DLD1 (cell line): ENCODE results near the gene PCDHB7.
"Not testable (repeated sequence)": the region's sequence is repeated elsewhere in the genome, so short reads cannot be mapped to it uniquely, and the experiment has no call there.

ENCODE experiments used
- in situ Hi-C: cut with HindIII; loops from 2 replicates; pipeline ENCODE4 v1.10.0; 2017; ENCODE audit warnings: low sequenced_read_pairs

PCDHB7 gene

DNA sequence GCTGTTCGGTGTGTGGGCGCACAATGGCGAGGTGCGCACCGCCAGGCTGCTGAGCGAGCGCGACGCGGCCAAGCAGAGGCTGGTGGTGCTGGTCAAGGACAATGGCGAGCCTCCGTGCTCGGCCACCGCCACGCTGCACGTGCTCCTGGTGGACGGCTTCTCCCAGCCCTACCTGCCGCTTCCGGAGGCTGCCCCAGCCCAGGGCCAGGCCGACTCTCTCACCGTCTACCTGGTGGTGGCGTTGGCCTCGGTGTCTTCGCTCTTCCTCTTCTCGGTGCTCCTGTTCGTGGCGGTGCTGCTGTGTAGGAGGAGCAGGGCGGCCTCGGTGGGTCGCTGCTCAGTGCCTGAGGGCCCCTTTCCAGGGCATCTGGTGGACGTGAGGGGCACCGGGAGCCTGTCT lies 7.4 kb downstream of the PCDHB7 start:
- in situ Hi-C loops = not testable (repeated sequence)

DNA sequence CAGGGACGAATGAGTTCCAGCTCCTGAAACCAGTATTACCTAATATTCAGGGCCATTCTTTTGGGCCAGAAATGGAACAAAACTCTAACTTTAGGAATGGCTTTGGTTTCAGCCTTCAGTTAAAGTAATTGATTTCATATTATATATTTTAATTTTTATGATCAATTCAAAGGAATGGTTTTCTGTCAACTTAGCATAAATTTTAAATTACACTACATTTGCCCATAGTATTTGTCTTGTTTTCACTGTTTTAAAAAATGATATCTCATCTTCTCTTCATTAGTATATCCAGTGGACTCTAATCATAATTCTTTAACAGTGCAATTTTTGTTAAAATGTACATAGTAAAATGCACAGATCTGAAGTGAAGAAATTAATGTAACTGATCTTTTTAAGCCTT lies 7.9 kb downstream of the PCDHB7 start:
- in situ Hi-C loops = no loop called here

DNA sequence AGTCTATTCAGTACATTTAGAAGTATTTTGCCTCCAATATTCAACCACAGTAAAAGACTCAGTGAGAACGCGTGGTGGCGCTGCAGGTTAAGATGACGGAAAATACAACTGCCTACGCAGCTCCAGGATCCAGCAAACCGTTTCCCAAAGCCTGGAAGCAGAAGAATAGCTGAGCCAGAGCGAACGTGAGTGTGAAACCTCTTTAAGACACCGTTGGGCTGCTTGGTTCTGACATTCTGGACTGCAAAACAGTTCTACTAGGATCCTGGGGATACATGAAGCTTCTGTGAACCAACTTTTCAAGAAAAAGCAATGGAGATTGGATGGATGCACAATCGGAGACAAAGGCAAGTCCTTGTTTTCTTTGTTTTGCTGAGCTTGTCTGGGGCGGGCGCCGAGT lies 9.8 kb downstream of the PCDHB7 start, which contains the start of gene PCDHB16:
Gene PCDHB16 (plus strand): TSS at position 140 of the 400 bp plus-strand sequence. CDS start 173 bp downstream, at position 313.
- in situ Hi-C loops = no loop called here

DNA sequence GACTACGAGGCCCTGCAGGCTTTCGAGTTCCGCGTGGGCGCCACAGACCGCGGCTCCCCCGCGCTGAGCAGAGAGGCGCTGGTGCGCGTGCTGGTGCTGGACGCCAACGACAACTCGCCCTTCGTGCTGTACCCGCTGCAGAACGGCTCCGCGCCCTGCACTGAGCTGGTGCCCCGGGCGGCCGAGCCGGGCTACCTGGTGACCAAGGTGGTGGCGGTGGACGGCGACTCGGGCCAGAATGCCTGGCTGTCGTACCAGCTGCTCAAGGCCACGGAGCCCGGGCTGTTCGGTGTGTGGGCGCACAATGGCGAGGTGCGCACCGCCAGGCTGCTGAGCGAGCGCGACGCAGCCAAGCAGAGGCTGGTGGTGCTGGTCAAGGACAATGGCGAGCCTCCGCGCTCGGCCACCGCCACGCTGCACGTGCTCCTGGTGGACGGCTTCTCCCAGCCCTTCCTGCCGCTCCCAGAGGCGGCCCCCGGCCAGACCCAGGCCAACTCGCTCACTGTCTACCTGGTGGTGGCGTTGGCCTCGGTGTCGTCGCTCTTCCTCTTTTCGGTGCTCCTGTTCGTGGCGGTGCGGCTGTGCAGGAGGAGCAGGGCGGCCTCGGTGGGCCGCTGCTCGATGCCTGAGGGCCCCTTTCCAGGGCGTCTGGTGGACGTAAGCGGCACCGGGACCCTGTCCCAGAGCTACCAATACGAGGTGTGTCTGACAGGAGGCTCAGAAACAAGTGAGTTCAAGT lies 11.8 kb downstream of the PCDHB7 start:
- in situ Hi-C loops = not testable (repeated sequence)

DNA sequence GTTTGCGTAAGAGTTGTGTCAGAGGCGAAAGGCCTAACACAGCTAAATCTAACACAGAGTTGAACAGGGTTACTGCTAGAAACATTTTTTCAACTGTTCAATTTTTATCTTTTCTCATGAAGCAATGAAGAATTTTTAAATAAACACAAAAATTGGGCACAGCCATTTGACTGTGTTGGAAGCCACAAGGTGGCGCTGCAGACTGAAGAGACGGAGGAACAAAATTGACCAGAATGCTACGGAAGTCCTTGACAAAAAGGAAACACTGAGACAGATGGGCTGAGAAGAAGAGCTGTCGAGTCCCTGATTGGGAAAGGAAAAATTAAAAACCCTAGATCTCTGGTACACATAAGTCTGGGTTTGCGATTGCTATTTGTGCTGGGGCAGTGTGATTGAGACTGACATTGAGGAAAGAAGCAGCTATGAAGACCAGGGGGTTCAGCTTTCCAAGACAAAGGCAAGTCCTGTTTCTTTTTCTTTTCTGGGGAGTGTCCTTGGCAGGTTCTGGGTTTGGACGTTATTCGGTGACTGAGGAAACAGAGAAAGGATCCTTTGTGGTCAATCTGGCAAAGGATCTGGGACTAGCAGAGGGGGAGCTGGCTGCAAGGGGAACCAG lies 14.6 kb downstream of the PCDHB7 start, which contains the start of gene PCDHB9:
Gene PCDHB9 (plus strand): TSS at position 265 of the 616 bp plus-strand sequence. CDS start 158 bp downstream, at position 423.
- in situ Hi-C loops = no loop called here

DNA sequence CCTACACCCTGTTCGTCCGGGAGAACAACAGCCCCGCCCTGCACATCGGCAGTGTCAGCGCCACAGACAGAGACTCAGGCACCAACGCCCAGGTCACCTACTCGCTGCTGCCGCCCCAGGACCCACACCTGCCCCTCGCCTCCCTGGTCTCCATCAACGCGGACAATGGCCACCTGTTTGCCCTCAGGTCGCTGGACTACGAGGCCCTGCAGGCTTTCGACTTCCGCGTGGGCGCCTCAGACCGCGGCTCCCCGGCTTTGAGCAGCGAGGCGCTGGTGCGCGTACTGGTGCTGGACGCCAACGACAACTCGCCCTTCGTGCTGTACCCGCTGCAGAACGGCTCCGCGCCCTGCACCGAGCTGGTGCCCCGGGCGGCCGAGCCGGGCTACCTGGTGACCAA lies 16.2 kb downstream of the PCDHB7 start:
- in situ Hi-C loops = not testable (repeated sequence)

DNA sequence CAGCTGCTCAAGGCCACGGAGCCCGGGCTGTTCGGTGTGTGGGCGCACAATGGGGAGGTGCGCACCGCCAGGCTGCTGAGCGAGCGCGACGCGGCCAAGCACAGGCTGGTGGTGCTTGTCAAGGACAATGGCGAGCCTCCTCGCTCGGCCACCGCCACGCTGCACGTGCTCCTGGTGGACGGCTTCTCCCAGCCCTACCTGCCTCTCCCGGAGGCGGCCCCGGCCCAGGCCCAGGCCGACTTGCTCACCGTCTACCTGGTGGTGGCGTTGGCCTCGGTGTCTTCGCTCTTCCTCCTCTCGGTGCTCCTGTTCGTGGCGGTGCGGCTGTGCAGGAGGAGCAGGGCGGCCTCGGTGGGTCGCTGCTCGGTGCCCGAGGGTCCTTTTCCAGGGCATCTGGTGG lies 16.7 kb downstream of the PCDHB7 start:
- in situ Hi-C loops = not testable (repeated sequence)

DNA sequence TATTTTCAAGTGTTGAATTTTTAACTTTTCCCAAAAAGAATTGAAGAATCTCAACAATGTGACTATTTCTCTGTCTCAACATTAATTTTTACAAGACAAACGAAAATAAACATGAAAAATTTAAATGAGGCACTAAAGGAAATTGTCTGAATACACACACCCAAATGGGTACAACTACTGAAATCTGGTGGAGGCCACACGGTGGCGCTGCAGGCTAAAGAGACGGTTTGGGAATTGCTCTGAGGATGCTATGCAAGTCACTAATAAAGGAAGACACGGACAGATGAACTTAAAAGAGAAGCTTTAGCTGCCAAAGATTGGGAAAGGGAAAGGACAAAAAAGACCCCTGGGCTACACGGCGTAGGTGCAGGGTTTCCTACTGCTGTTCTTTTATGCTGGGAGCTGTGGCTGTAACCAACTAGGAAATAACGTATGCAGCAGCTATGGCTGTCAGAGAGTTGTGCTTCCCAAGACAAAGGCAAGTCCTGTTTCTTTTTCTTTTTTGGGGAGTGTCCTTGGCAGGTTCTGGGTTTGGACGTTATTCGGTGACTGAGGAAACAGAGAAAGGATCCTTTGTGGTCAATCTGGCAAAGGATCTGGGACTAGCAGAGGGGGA lies 19.8 kb downstream of the PCDHB7 start, which contains the start of gene PCDHB10:
Gene PCDHB10 (plus strand): TSS at position 244 of the 616 bp plus-strand sequence. CDS start 200 bp downstream, at position 444.
- in situ Hi-C loops = no loop called here

DNA sequence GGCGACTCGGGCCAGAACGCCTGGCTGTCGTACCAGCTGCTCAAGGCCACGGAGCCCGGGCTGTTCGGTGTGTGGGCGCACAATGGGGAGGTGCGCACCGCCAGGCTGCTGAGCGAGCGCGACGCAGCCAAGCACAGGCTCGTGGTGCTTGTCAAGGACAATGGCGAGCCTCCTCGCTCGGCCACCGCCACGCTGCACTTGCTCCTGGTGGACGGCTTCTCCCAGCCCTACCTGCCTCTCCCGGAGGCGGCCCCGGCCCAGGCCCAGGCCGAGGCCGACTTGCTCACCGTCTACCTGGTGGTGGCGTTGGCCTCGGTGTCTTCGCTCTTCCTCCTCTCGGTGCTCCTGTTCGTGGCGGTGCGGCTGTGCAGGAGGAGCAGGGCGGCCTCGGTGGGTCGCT lies 21.9 kb downstream of the PCDHB7 start:
- in situ Hi-C loops = not testable (repeated sequence)

DNA sequence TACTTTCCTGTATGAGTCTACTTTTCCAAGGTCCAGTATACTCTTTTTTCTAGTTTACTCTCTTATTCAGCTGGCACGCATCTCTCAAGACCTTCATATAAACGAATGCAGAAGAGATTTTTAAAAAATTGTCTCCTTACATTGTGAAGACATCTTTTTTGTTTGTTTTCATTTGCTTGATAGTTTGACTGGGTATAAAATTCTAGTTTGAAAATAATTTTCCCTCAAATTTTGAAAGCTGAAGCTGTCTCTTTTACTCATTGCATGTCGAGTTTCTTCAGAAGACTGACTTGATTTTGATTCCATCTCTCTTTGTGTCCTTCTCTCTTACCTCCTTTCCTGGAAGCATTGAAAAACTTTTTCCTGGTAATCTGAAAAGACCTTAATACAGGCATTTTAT lies 23.9 kb downstream of the PCDHB7 start:
- in situ Hi-C loops = no loop called here

DNA sequence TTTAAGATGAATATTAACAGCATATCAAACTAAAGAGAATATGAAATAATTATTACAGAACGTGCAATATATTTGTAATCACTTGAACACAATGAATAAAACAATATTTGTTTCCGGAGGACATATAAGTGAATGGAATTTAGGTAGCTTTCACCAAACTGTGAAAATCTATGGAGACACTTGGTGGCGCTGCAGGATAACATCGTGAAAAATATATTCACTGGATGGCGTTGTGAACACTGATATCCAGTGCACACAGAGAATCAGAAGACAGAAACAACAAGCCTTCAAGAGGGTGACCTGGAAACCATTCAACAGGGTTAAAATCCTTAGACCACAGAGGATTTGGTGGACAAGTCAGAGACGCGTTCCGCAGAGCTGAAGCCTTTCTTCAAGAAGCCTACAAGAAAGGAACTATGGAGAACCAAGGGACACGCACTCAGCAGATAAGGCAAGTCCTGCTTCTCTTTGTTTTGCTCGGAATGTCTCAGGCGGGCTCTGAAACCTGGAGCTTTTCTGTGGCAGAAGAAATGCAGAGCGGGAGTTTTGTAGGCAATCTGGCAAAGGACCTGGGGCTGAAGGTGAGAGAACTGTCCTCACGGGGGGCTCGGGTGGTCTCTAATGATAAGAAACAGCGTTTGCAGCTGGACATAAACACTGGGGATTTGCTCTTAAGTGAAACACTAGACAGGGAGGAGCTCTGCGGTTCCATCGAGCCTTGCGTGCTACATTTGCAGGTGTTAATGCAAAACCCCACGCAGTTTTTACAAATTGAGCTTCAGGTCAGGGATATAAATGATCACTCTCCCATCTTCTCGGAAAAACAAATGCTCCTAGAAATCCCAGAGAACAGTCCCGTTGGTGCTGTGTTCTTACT lies 27.2 kb downstream of the PCDHB7 start, which contains the start of gene PCDHB11:
Gene PCDHB11 (plus strand): TSS at position 269 of the 877 bp plus-strand sequence. CDS start 148 bp downstream, at position 417.
- in situ Hi-C loops = no loop called here

DNA sequence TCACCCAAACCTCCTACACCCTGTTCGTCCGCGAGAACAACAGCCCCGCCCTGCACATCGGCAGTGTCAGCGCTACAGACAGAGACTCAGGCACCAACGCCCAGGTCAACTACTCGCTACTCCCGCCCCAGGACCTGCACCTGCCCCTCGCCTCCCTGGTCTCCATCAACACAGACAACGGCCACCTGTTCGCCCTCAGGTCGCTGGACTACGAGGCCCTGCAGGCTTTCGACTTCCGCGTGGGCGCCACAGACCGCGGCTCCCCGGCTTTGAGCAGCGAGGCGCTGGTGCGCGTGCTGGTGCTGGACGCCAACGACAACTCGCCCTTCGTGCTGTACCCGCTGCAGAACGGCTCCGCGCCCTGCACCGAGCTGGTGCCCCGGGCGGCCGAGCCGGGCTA lies 28.7 kb downstream of the PCDHB7 start:
- in situ Hi-C loops = not testable (repeated sequence)

DNA sequence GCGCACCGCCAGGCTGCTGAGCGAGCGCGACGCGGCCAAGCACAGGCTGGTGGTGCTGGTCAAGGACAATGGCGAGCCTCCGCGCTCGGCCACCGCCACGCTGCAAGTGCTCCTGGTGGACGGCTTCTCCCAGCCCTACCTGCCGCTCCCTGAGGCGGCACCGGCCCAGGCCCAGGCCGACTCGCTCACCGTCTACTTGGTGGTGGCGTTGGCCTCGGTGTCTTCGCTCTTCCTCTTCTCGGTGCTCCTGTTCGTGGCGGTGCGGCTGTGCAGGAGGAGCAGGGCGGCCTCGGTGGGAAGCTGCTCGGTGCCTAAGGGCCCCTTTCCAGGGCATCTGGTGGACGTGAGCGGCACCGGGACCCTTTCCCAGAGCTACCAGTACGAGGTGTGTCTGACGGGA lies 29.2 kb downstream of the PCDHB7 start:
- in situ Hi-C loops = not testable (repeated sequence)

DNA sequence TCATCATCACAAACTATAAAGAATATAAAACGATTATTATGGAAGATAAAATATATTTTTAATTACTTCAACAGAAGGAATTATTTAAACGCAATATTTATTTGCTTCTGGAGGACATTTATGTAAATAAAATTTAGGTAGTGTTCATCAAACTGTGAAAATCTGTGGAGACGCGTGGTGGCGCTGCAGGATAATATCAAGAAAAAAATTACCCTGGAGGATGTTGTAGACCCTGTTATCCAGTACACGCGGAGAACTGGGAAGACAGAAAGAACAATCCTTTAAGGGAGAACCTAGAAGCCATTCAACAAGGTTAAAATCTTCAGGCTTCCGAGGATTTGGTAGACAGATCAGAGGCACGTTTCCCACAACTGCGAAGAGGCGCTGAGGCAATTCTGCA lies 36.0 kb downstream of the PCDHB7 start, which contains the start of gene PCDHB12:
Gene PCDHB12 (plus strand): TSS at position 242 of the 400 bp plus-strand sequence. CDS start 189 bp downstream, outside the sequence.
- in situ Hi-C loops = no loop called here

DNA sequence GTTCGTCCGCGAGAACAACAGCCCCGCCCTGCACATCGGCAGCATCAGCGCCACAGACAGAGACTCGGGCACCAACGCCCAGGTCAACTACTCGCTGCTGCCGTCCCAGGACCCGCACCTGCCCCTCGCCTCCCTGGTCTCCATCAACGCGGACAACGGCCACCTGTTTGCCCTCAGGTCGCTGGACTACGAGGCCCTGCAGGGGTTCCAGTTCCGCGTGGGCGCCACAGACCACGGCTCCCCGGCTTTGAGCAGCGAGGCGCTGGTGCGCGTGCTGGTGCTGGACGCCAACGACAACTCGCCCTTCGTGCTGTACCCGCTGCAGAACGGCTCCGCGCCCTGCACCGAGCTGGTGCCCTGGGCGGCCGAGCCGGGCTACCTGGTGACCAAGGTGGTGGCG lies 37.8 kb downstream of the PCDHB7 start:
- in situ Hi-C loops = not testable (repeated sequence)

DNA sequence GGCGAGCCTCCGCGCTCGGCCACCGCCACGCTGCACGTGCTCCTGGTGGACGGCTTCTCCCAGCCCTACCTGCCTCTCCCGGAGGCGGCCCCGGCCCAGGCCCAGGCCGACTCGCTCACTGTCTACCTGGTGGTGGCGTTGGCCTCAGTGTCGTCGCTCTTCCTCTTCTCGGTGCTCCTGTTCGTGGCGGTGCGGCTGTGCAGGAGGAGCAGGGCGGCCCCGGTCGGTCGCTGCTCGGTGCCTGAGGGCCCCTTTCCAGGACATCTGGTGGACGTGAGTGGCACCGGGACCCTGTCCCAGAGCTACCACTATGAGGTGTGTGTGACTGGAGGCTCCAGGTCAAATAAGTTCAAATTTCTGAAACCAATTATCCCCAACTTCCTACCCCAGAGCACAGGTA lies 38.4 kb downstream of the PCDHB7 start:
- in situ Hi-C loops = not testable (repeated sequence)

DNA sequence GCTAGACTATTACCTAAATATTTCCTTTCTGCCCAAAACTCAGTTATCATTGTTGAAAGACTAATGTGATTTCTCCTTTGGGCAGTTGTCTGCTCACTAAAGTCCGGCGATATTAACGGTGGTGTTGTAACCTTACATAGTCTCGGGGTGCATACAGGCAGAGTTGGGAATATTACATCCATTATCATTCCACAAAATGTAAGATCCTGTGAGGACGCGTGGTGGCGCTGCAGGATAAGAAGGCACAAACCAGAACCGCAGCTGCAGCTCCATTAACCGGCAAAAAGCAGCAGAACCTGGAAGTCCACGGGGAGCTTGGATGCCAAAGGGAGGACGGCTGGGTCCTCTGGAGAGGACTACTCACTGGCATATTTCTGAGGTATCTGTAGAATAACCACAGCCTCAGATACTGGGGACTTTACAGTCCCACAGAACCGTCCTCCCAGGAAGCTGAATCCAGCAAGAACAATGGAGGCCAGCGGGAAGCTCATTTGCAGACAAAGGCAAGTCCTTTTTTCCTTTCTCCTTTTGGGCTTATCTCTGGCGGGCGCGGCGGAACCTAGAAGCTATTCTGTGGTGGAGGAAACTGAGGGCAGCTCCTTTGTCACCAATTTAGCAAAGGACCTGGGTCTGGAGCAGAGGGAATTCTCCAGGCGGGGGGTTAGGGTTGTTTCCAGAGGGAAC lies 41.4 kb downstream of the PCDHB7 start, which contains the start of gene PCDHB13:
Gene PCDHB13 (plus strand): TSS at position 264 of the 684 bp plus-strand sequence. CDS start 205 bp downstream, at position 469.
- in situ Hi-C loops = not testable (repeated sequence)

DNA sequence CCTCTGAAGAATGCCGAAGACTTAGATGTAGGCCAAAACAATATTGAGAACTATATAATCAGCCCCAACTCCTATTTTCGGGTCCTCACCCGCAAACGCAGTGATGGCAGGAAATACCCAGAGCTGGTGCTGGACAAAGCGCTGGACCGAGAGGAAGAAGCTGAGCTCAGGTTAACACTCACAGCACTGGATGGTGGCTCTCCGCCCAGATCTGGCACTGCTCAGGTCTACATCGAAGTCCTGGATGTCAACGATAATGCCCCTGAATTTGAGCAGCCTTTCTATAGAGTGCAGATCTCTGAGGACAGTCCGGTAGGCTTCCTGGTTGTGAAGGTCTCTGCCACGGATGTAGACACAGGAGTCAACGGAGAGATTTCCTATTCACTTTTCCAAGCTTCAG lies 42.1 kb downstream of the PCDHB7 start:
- in situ Hi-C loops = not testable (repeated sequence)

DNA sequence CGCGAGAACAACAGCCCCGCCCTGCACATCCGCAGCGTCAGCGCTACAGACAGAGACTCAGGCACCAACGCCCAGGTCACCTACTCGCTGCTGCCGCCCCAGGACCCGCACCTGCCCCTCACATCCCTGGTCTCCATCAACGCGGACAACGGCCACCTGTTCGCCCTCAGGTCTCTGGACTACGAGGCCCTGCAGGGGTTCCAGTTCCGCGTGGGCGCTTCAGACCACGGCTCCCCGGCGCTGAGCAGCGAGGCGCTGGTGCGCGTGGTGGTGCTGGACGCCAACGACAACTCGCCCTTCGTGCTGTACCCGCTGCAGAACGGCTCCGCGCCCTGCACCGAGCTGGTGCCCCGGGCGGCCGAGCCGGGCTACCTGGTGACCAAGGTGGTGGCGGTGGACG lies 43.1 kb downstream of the PCDHB7 start:
- in situ Hi-C loops = not testable (repeated sequence)

DNA sequence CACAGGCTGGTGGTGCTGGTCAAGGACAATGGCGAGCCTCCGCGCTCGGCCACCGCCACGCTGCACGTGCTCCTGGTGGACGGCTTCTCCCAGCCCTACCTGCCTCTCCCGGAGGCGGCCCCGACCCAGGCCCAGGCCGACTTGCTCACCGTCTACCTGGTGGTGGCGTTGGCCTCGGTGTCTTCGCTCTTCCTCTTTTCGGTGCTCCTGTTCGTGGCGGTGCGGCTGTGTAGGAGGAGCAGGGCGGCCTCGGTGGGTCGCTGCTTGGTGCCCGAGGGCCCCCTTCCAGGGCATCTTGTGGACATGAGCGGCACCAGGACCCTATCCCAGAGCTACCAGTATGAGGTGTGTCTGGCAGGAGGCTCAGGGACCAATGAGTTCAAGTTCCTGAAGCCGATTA lies 43.6 kb downstream of the PCDHB7 start:
- in situ Hi-C loops = not testable (repeated sequence)
